Sigmoid colon (tissue), 7 donors: ENCODE results near the gene PPP1R15B. TPM values are rescaled to one million over a fixed set of nuclear protein-coding genes. Genes with fewer than 3 reads are reported as not detected.

ENCODE experiments used
- DNase-seq: peaks from one replicate; pipeline ENCODE4 v3.0.0-alpha.2; 2019
- H3K27ac ChIP-seq, 4 donors: fragments of 200-600 bp; sonication (generic); one replicate each; pipeline ENCODE4 v1.5.1; 2016 to 2019; ENCODE audit warnings: mild to moderate bottlenecking in 1 of 4
- H3K27me3 ChIP-seq, 3 donors: fragments of 200-600 bp; sonication (generic); one replicate each; pipeline ENCODE4 v1.5.1; 2019; ENCODE audit warnings: mild to moderate bottlenecking in 1 of 3
- H3K36me3 ChIP-seq, 4 donors: fragments of 200-600 bp; sonication (generic); one replicate each; pipeline ENCODE4 v1.5.1; 2016 to 2019
- H3K4me1 ChIP-seq, 4 donors: fragments of 200-600 bp; sonication (generic); one replicate each; pipeline ENCODE4 v1.5.1; 2017 to 2019
- H3K4me3 ChIP-seq, 4 donors: fragments of 200-600 bp; sonication (generic); one replicate each; pipeline ENCODE4 v1.5.1; 2017 to 2019; ENCODE audit warnings: mild to moderate bottlenecking in 2 of 4, moderate library complexity in 1 of 4
- H3K9me3 ChIP-seq, 4 donors: fragments of 200-600 bp in 3 of 4; sonication (generic) in 3 of 4; one replicate each; pipeline versions ENCODE4 v1.5.1 to v1.6.1; 2013 to 2019
- CTCF ChIP-seq, 4 experiments: fragments of 450-650 bp in 3 of 4; fragments of 200-600 bp in 1 of 4; IDR thresholded peaks; one replicate each; pipeline ENCODE4 v1.5.1; 2016 to 2019; ENCODE audit warnings: antibody characterized with exemption in 4 of 4, mild to moderate bottlenecking in 3 of 4, moderate library complexity in 2 of 4
- EP300 ChIP-seq, 4 donors: sonication (generic); formaldehyde crosslinking; IDR thresholded peaks; one replicate each; pipeline ENCODE4 v1.6.1; 2017; ENCODE audit warnings: antibody characterized with exemption in 4 of 4
- POLR2A ChIP-seq, 2 donors: fragments of 450-650 bp; IDR thresholded peaks; one replicate each; pipeline ENCODE4 v1.6.1; 2016; ENCODE audit warnings: antibody characterized with exemption in 2 of 2, mild to moderate bottlenecking in 2 of 2, moderate library complexity in 2 of 2
- POLR2AphosphoS5 ChIP-seq, 4 donors: sonication (generic); formaldehyde crosslinking; IDR thresholded peaks; one replicate each; pipeline ENCODE4 v1.6.1; 2017; ENCODE audit warnings: antibody characterized with exemption in 4 of 4
- WGBS, 2 donors: extraction: QIAGEN DNeasy Blood & Tissue Kit; methylation state at CpG; one replicate each; pipeline ENCODE4 v1.1.7; 2013; 5-methylcytosine and 5-hydroxymethylcytosine counted together
- intact Hi-C: fragments of 100-400 bp; cut with DNase I; formaldehyde crosslinking; loops from one replicate; pipeline ENCODE4 v1.15.1; 2023
- polyA plus RNA-seq, 3 donors: library from polyadenylated mRNA; stranded (reverse); fragments of 200-250 nt; gene quantifications; one replicate each; pipeline ENCODE4 v1.2.3, GENCODE V29; 2013
- total RNA-seq, 4 donors: library from RNA; depleted of rRNA; stranded (reverse); fragments of >200 nt; gene quantifications; one replicate each; pipeline ENCODE4 v1.1.0, GENCODE V29; 2016
- donor health status: healthy with polysubstance abuse.
- donor health status: Bipolar disorder and iron deficiency.
- donor health status: healthy.

The PPP1R15B gene
- total and polyA plus RNA-seq, 7 donors, result 9.0 to 44.7 (median 40.0) TPM

GRCh38 chr1:204441558-204441957, 29.9 kb upstream of the PPP1R15B start:
- no peak for TF ChIP-seq CTCF (IDR thresholded peaks at IDR 0.05)
- TF ChIP-seq POLR2AphosphoS5 (IDR thresholded peaks at IDR 0.05), result no peak
- intact Hi-C loops, result no loop called here
- H3K36me3 ChIP-seq, result peaks cover 0 to 46% (median 24%) of the 10 kb centered on the region in 4 donors
- no peaks in the 10 kb centered on the region for H3K27me3 ChIP-seq
- DNase-seq, result no peak
- WGBS, 2 donors, result 91 to 92% methylated on average over 6 of the region's 6 CpGs
- H3K4me1 ChIP-seq, result peaks cover 0 to 58% (median 43%) of the 10 kb centered on the region in 4 donors
- no peak overlapping the region for H3K4me3 ChIP-seq
- H3K9me3 ChIP-seq, result no peaks in the 10 kb centered on the region
- H3K27ac ChIP-seq, result peak overlapping the region; percentile 38 to 91 (median 88)

GRCh38 chr1:204439621-204440375, 28.2 kb upstream of the PPP1R15B start:
- Histone ChIP-seq H3K27ac (peak overlapping the region; percentile 76 to 91 (median 88)), H3K36me3 (peaks cover 0 to 35% (median 24%) of the 10 kb centered on the region in 4 donors), H3K4me1 (peaks cover 0 to 66% (median 55%) of the 10 kb centered on the region in 4 donors), H3K4me3 (no peak overlapping the region), H3K27me3 (no peaks in the 10 kb centered on the region), H3K9me3 (no peaks in the 10 kb centered on the region)
- TF ChIP-seq POLR2AphosphoS5 (IDR thresholded peaks at IDR 0.05), result peak in 2 of 4 donors; percentile 26 to 36
- no peak for TF ChIP-seq EP300 (IDR thresholded peaks at IDR 0.05)
- 84 to 85% methylated on average over 13 of the region's 13 CpGs for WGBS, 2 donors
- intact Hi-C loops, result no loop called here
- no peak for DNase-seq

GRCh38 chr1:204438628-204439027, 27.0 kb upstream of the PPP1R15B start:
- Histone ChIP-seq H3K36me3 (peaks cover 1 to 33% (median 24%) of the 10 kb centered on the region in 4 donors), H3K27ac (peak overlapping the region; percentile 76 to 91 (median 88))
- intact Hi-C loops, result no loop called here

GRCh38 chr1:204437796-204438570, 26.4 kb upstream of the PPP1R15B start:
- no peak for DNase-seq
- H3K9me3 ChIP-seq, result no peaks in the 10 kb centered on the region
- H3K4me1 ChIP-seq, result peaks cover 0 to 73% (median 61%) of the 10 kb centered on the region in 4 donors
- H3K4me3 ChIP-seq, result no peak overlapping the region
- H3K27ac ChIP-seq, result peak overlapping the region; percentile 76 to 91 (median 88)
- intact Hi-C loops, result no loop called here
- WGBS, 2 donors, result 84 to 88% methylated on average over 8 of the region's 8 CpGs
- TF ChIP-seq EP300 (IDR thresholded peaks at IDR 0.05) (no peak), POLR2A (IDR thresholded peaks at IDR 0.05) (no peak)
- peaks cover 7 to 33% (median 21%) of the 10 kb centered on the region in 4 donors for H3K36me3 ChIP-seq
- H3K27me3 ChIP-seq, result no peaks in the 10 kb centered on the region

More at GRCh38 chr1:204438628-204439027, 27.0 kb upstream of the PPP1R15B start:
- H3K4me1 ChIP-seq, result peaks cover 0 to 73% (median 61%) of the 10 kb centered on the region in 4 donors
- H3K4me3 ChIP-seq, result no peak overlapping the region
- H3K9me3 ChIP-seq, result no peaks in the 10 kb centered on the region
- H3K27me3 ChIP-seq, result no peaks in the 10 kb centered on the region
- no peak for TF ChIP-seq POLR2A (IDR thresholded peaks at IDR 0.05)
- TF ChIP-seq CTCF (IDR thresholded peaks at IDR 0.05), result no peak
- peak; percentile 78 to 92 (median 90) for TF ChIP-seq POLR2AphosphoS5 (IDR thresholded peaks at IDR 0.05)
- peak in 2 of 4 donors; percentile 60 to 62 for TF ChIP-seq EP300 (IDR thresholded peaks at IDR 0.05)
- peak; percentile 93 for DNase-seq
- 83 to 91% methylated on average over 7 of the region's 7 CpGs for WGBS, 2 donors

GRCh38 chr1:204435872-204436271, 24.3 kb upstream of the PPP1R15B start:
- H3K27ac ChIP-seq, result peak overlapping the region; percentile 27 to 91 (median 88)
- TF ChIP-seq CTCF (IDR thresholded peaks at IDR 0.05) (no peak), EP300 (IDR thresholded peaks at IDR 0.05) (no peak), POLR2A (IDR thresholded peaks at IDR 0.05) (no peak), POLR2AphosphoS5 (IDR thresholded peaks at IDR 0.05) (no peak)
- 95 to 97% methylated on average over 3 of the region's 3 CpGs for WGBS, 2 donors
- H3K9me3 ChIP-seq, result no peaks in the 10 kb centered on the region
- peaks cover 8 to 26% (median 14%) of the 10 kb centered on the region in 4 donors for H3K36me3 ChIP-seq
- H3K4me3 ChIP-seq, result no peak overlapping the region
- H3K4me1 ChIP-seq, result peaks cover 0 to 80% (median 73%) of the 10 kb centered on the region in 4 donors
- intact Hi-C loops, result no loop called here
- DNase-seq, result no peak
- H3K27me3 ChIP-seq, result no peaks in the 10 kb centered on the region
